Posterior vena cava (tissue), 2 donors: ENCODE results near the gene LXN. TPM values are rescaled to one million over a fixed set of nuclear protein-coding genes. Genes with fewer than 3 reads are reported as not detected.

Experiments
- DNase-seq: peaks from one replicate; pipeline ENCODE4 v3.0.0-alpha.2; 2020; ENCODE audit warnings: low spot score
- intact Hi-C, 2 donors: fragments of 100-400 bp; cut with DNase I; formaldehyde crosslinking; loops; one replicate each; pipeline versions ENCODE4 v1.14.1 to v1.14.2; 2022 to 2023
- total RNA-seq, 2 donors: library from RNA; stranded (reverse); fragmentation: NEBNext Ultra II Directional; extraction: Animal tissue kit (Norgen Biotek cat#: 25700); gene quantifications; one replicate each; pipeline ENCODE4 v1.2.1, GENCODE V29; 2021
- donor health status: DM: yes; HTN: yes; CAD: no.
- donor health status: DM: yes; HTN: yes; CAD: no.

LXN gene
- total RNA-seq, 2 donors from 2014 or later: 42.2 to 59.3 TPM

DNA sequence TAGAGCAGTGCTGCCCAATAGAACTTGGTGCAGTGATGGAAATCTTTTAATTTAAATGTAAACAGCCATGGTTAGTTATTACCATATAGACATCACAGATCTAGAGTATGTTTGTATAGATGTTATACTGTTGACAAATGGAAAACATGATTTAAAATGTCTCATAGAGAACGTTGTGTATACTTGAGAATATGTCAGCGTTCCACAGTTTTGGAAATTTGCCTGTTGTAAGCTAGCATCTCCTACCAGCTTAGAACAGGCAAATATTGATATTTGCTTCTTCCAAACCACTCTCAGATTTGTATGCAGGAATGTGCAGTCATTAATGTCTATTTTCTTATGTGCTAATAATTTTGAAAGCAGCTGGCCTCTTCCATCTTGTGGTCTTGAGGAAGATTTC, 8.4 kb upstream of the LXN start:
- intact Hi-C loops: no loop called here
- no peak for DNase-seq

DNA sequence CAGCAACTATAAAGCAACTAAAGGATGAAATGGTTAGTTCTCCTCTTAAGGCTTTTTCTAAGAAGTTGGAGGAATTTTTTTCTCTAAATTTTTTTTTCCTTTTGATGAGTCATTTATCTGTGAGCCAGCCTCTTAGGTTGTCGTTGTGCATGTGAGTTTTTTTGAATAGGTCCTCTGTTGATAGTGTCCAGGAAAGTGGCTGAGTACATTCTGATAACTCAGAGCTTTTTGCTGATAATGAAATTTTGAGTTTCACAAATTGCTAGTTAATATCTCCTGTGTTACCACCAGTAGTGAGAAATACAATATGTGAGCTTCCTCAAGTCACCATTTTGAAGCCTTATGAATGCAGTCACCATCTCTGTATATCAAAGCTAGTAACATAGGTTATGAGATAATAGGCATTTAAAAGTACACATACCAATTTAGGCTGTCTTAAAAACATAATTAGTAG, 7.1 kb upstream of the LXN start:
- DNase-seq: no peak
- intact Hi-C loops: no loop called here

DNA sequence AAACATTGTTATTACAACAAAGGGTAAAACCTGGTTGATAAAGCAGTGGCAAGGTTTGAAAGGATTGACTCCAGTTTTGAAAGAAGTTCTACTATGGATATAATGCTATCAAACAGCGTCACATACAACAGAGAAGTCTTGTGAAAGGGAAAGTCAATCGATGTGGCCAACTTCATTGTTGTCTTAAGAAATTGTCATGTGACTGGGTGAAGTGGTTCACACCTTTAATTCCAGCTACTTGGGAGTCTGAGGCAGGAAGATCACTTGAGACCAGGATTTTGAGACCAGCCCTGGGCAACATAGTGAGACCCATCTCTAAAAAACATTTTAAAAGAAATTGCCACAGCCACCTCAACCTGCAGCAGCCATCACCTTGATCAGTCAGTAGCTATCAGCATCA, 6.2 kb upstream of the LXN start:
- intact Hi-C loops: no loop called here
- no peak for DNase-seq

DNA sequence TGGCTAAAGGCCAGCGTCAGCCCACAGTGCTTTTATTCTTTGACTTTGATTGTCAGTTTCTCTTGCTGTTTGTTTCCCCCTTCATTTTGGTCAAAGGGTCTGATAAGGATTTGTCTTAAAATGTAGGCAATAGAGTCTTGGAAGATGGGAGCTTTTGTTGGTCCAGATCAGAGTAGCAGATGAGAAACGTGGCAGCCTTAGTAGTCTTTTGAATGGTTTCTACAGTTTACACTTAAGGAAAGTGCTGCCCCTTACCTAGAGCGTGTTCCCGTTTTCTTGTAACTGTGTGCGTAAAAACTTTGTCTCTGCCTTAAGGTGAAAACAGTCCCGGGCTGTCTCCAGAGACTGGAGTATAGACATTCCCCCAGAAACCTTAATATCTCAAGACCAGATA, 630 bp downstream of the LXN start:
- no peak for DNase-seq
- intact Hi-C loops: no loop called here

DNA sequence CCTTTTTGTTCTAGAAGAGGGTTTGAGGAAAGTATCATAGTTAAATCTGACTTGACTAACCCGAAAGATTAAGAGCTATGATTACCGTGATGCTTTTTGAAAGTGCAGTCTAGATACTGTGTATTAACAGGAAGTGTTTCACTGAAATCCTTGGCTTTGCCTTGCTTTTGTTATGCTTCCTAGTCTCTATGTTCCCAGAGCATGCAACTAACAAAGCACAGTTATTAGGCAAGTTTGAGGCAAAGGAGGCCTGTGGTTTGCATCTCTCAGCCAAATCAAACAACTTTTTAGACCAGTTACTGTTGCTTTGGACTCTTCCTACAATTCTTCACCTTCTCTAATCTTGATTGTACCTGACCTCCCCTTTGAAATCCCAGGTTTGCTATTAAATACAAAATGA, 3.9 kb downstream of the LXN start:
- no peak for DNase-seq
- intact Hi-C loops: loop anchor here in 1 of 2 donors (10.0 kb wide), 1 partner anchor 126 kb away; no protein-coding TSS in a partner anchor

DNA sequence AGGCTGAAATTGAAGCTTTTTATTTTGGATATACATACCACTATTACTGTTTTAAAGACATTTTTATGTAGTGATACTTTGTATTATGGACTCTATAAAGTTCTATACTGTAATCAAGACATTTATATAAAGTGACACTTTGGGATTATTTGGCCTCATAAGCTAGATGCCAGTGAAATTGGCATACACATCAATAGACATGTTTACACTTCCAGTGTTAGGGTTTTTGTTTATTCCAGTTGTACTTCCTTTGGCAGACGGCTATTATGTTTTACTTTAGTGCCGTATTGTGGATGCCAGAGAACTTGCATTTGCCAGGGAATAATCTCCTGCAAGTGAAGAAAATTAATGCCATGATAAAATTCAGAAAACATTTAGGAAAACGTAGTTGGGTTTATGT, 6.0 kb downstream of the LXN start:
- intact Hi-C loops: loop anchor here in 1 of 2 donors (10.0 kb wide), 1 partner anchor 128 kb away; no protein-coding TSS in a partner anchor
- no peak for DNase-seq

DNA sequence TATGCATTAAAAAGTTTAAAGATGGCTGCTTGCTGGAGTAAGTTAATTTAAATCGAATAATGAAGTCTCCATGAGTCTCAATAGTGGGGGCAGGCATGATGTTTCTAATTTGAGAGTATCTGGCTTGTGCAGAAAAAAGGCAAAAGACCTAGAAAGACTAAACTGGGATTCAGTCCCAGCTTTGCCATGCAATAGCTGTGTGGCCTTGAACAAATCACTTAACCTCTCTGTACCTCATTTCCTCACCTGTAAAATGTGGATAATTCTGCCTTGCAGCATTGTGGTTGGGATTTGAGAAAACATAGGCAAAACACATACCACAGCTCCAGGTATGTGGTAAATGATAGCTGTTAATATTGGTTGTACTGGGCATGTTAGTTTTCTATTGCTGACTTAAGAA, 8.6 kb downstream of the LXN start:
- intact Hi-C loops: loop anchor here (5.0 to 10.0 kb wide), 2 partner anchors 128 to 131 kb away; no protein-coding TSS in a partner anchor
- DNase-seq: no peak

DNA sequence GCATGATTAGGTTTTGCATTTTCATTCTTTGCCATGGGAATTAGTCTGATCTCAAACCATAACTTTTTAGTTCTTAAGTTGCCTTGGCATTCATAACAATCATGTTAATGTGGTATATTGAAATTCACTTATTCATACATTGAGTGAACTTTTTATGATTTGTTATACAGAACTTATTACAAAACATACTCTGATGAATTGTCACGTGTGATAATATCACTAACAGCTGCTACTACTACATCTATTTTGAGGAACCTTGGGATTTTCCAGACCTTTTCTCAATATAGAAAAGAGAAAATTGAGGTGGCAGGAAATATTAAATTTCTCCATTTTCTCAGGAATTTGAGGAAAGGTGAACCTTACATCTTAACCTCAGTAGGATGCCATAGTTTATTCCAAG, 9.2 kb downstream of the LXN start:
- DNase-seq: no peak
- intact Hi-C loops: loop anchor here (5.0 to 10.0 kb wide), 2 partner anchors 129 to 132 kb away; no protein-coding TSS in a partner anchor

DNA sequence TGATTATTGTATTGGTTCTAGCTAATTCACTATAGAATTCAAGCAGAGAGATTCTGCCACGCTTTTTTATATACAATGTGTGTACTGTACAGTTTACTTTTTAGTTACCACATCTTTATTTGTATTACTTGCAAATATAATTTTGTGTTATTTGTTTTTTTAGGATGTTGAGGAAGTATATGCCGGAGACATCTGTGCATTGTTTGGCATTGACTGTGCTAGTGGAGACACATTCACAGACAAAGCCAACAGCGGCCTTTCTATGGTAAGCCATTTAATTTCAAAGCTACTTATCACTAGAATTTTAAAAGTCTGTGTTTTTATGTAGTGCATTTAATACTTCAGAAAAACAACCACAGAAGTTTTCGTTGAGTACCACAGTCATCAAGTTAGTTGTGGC, 11.7 kb downstream of the LXN start:
- intact Hi-C loops: loop anchor here (5.0 to 10.0 kb wide), 2 partner anchors 132 to 134 kb away; no protein-coding TSS in a partner anchor
- DNase-seq: no peak

DNA sequence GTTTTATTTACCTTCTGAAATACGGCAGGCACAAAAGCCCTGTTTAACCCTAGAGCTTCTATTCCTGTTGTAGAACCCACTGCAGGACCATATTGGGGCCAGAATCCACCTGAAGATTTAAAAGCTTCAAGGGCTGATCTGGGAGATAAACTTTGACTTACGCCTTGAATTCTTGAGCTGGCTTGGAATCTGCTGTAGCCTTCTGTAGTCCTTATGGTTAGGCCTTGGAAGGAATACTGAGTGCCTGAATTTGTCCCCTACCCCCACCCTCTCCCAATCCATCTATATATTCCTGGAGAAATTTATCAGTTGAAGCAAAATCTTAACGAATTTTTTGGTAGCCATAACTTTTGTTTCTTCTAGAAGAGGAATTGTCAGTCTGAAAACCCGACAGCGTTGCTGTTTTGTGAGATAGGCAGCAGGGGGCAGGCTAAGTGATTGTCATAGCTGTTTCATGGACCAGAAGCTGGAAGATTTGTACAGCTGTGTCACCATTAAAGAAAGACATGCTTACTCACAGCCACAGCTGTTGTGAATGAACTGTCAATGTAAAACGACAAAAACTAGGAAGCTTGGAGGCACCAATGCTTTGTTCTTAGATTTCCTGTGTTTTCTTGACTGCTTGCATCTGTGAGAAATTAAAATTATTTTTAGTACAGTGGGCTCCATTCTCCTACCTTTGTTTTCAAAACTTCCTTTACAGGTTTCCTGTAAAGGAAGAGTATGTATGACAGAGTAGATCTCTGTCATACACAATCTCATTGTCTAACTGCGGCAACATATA, 12.8 kb downstream of the LXN start:
- intact Hi-C loops: loop anchor here (5.0 to 10.0 kb wide), 2 partner anchors 133 to 135 kb away; no protein-coding TSS in a partner anchor
- DNase-seq: no peak

DNA sequence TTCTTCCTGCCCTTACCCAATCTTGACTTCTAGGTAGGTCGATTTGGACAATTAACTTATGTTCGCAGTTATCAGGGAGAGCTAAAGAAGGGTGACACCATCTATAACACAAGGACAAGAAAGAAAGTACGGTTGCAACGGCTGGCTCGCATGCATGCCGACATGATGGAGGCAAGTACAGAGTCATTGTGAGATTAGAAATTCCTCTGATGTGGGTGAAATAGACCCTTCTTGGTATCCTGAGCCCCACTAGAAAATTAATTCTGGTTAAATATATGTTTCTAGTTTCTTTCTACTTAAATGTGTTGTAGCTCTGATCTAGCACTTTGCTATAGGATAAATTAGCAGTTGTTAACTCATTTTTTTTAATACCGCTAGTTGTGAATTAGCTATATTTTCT, 13.6 kb downstream of the LXN start:
- DNase-seq: no peak
- intact Hi-C loops: no loop called here

DNA sequence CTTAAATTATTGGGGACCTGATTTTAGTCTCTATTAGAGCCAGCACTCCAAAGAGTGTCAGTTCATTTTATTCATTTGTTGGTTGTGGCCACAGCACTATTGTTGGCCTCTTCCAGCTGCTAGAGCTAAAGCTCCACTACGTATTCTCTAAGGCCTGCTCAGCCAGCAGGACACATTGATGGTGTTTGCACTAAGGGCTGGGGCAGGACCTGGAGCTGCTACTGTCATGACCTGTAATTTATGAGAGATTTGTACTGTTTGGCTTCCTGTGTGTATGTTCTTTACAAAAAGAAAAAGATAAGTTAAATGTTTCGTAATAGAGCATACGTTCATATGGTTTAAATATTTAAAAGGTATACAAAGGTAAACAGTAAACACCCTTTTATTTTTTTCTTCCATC, 20.0 kb downstream of the LXN start:
- DNase-seq: no peak
- intact Hi-C loops: no loop called here

DNA sequence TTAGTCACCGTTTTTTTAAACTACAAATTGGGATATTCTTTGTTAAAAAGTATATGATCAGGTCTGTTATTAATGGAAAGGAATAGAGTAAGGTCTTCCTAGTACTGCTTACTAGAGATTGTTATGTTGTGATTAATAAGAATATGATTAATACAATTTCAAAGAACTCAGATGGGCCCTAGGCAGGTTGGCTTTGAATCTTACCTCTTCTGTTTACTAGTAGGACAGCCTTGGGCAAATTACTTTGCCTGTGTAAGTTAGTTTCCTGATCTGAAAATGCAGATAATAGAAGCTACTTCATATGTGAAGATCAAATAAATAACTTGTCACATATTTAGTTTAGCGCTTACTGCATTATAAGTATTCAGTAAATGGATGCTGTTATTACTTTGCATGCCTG, 21.3 kb downstream of the LXN start:
- intact Hi-C loops: no loop called here

DNA sequence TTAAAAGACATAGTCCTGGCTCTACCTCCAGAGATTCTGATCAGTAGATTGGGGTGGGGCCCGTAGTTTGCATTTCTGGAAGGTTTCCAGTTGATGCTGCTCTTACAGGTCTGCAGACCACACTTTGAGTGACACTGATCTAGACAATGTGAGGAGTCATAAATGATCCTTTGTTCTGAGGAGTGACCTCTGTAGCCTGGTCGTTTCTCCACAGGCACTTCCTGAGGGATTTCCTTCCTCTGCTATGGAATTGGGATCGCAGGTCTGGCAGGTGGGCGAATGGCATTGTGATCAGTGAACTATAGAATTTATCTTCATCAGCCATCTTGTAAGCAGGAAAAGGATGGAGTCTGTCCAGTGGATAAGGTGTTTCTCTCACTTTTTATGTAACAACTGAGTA, 22.7 kb downstream of the LXN start:
- intact Hi-C loops: no loop called here
- DNase-seq: no peak

More for the DNA sequence above, 21.3 kb downstream of the LXN start:
- DNase-seq: no peak

DNA sequence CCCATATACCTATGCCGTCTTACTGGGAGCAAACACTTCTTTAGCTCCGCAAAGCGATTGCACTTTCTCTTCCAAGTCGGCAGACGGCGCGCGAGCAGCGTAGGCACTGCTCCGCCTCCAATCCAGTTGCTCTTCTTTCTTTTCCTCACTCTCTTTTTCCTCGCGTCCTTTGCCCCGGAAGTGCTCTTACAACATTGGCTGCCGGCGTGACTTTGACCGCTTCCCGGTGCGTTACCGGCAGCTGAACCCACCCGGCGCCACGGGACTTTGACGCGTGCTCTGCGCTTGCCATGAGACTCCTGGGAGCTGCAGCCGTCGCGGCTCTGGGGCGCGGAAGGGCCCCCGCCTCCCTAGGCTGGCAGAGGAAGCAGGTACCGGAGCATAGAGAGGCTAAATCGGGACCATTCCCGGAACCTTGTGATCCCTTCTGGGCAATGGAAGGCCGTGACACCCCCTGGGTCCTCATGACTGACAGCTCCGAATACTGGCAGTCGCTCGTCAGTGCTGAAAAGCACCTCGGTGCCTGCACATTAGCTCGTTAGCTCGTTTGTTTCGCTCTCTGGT, 28.0 kb downstream of the LXN start, which contains the start of gene GFM1:
Gene GFM1 (plus strand): TSS at position 183 of the 564 bp plus-strand sequence. CDS start 108 bp downstream, at position 291.
- peak; percentile 97 for DNase-seq
- intact Hi-C loops: no loop called here

DNA sequence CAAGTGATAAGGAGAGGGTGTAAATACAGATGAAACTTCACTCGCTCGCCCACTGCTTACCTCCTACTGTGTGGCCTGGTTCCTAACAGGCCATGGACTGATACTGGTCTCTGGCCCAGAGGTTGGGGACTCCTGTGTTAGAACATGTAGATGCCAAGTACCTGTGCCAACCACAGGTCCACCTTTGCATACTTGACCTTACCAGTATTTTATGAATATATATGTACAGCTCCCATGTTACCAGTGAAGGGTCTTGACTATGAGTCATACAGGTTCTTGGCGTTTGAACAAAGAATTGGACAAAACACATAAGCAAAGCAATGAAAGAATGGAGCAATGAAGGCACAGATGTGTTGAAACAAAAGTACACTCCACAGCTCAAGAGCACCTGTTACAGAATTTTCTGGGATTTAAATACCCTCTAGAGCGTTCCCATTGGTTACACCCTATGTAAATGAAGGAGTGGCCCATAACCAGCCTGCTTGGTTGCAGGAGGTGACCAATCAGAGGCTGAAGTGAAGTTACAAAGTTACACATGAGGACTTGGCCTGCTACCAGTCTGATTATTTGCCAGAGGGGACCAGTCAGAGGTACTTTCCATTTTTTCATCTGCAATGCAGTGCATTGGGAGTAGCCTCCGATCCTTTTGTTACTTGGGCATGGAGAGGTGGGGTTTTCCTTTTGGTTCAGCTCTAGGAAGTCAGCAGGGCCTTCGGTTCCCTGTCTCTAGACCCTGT, 29.8 kb downstream of the LXN start:
- no peak for DNase-seq
- intact Hi-C loops: no loop called here

DNA sequence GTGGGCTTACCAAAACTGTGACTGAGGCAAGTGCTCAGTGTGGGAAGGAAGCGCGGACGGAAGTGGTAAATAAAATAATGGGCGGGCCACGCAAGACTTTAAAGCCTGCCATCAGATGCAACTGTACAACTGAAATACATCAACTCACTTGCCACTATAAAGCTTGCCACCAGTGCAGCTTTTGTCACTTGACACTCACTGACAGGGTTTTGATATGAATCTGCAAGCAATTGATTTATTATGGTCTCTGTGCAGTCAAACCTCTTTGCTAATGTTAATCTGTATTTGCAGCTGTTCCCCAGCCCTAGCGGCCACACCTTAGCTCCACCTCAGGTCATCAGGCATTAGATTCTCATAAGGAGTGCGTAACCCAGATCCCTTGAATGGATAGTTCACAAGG, 30.4 kb downstream of the LXN start:
- no peak for DNase-seq
- intact Hi-C loops: no loop called here

DNA sequence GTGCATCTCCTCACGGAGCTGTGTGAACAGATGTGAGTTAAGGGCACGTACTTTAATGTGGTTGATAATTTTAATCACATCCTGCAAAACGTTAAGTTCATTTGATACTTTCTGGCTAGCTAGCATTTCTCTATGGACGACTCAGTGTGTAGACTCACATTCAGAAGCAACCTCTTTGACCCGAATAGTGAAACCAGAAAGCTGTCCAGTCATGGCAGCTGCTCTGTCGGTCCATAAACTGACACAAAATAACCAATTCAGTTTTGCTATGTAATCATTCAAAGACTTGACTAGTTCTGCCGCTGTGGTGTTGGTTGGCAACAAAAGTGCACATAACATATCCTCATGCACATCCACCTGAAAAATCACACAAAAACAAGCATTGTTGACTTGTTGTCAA, 31.8 kb downstream of the LXN start:
- no peak for DNase-seq
- intact Hi-C loops: no loop called here

DNA sequence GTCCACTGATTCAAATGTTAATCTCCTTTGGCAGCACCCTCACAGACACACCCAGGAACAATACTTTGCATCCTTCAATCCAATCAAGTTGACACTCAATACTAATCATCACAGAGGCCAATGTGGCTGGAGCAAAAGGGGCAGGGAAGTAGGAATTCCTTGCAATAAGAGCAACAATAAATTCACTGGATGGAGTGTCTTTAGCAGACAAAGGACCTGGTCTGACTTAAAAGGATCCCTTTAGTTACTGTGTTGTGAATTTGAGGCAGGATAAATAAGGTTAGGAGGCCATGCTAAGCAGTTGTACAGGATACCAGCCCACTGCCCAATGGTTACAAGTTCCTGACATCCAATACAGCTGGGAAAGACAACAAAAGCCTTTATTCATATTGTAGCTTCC, 40.5 kb downstream of the LXN start:
- intact Hi-C loops: no loop called here
- no peak for DNase-seq

DNA sequence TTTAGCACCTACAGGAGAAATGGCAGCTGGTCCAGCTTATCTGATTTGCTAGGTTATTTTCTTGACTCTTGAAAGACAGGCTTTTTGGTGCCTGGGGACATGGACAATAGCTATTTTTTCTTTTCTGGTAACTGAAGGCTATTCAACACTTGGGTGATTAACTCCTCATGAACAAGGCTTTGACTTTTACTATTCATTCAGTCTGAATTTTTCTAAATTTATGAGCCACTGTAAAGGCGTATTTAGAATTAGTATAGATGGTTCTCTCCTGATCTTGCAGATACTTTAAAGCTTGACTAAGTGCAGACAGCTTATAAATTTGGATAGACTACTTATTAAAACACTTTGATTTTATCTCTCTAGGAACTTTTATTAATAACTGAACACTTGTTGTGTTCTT, 46.6 kb downstream of the LXN start:
- intact Hi-C loops: no loop called here
- DNase-seq: no peak
